ENCODE measurements around the gene VASH1.

- no peak for TF ChIP-seq ZNF274 (IDR thresholded peaks at IDR 0.05; ENCODE audit: low read depth, low read length)
- TF ChIP-seq SUZ12 (IDR thresholded peaks at IDR 0.05; ENCODE audit: extremely low read depth, insufficient read depth, insufficient read length) = no peak
- no peak for TF ChIP-seq YY1 (IDR thresholded peaks at IDR 0.05; ENCODE audit: insufficient read depth, insufficient read length)
These were observed 18.2 kb downstream of the VASH1 start for GRCh38 chr14:76779221-76780057.
